ENCODE results near the gene HLF. TPM values are rescaled to one million over a fixed set of nuclear protein-coding genes. Genes with fewer than 3 reads are reported as not detected.

The HLF gene
- total RNA-seq, 2 donors from 2014 or later, result 26.5 to 34.9 TPM

GRCh38 chr17:55219934-55220333 is 44.8 kb upstream of the HLF start:
- Histone ChIP-seq H3K4me1 (replicated peaks) (no peaks in the 10 kb centered on the region), H3K27me3 (replicated peaks; ENCODE audit: insufficient read depth) (no peaks in the 10 kb centered on the region), H3K9me3 (no peaks in the 10 kb centered on the region), H3K36me3 (no peaks in the 10 kb centered on the region), H3K27ac (no peak overlapping the region), H3K4me3 (no peak overlapping the region)
- DNase-seq (ENCODE audit: low spot score), result no peak
- intact Hi-C loops (cut with DNase I), result loop anchor here (10.0 kb wide), 1 partner anchor 55 kb away; no protein-coding TSS in a partner anchor
- 25% methylated on average over 3 of the region's 3 CpGs for WGBS
- TF ChIP-seq POLR2AphosphoS5 (IDR thresholded peaks at IDR 0.05) (no peak), CTCF (IDR thresholded peaks at IDR 0.05) (no peak), POLR2A (IDR thresholded peaks at IDR 0.05) (no peak)

GRCh38 chr17:55223524-55223923 is 41.2 kb upstream of the HLF start:
- no peak for DNase-seq (ENCODE audit: low spot score)
- Histone ChIP-seq H3K4me3 (no peak overlapping the region), H3K36me3 (no peaks in the 10 kb centered on the region), H3K9me3 (no peaks in the 10 kb centered on the region), H3K4me1 (replicated peaks) (no peaks in the 10 kb centered on the region), H3K27me3 (replicated peaks; ENCODE audit: insufficient read depth) (no peaks in the 10 kb centered on the region), H3K27ac (no peak overlapping the region)
- no peak for TF ChIP-seq POLR2A (IDR thresholded peaks at IDR 0.05)
- no peak for TF ChIP-seq CTCF (IDR thresholded peaks at IDR 0.05)
- no peak for TF ChIP-seq POLR2AphosphoS5 (IDR thresholded peaks at IDR 0.05)
- intact Hi-C loops (cut with DNase I), result no loop called here
- 80% methylated on average over 3 of the region's 3 CpGs for WGBS

- intact Hi-C loops (cut with DNase I), result no loop called here
- Histone ChIP-seq H3K4me1 (replicated peaks) (no peaks in the 10 kb centered on the region), H3K36me3 (no peaks in the 10 kb centered on the region), H3K27ac (no peak overlapping the region), H3K4me3 (no peak overlapping the region), H3K9me3 (no peaks in the 10 kb centered on the region), H3K27me3 (replicated peaks; ENCODE audit: insufficient read depth) (no peaks in the 10 kb centered on the region)
- no peak for DNase-seq (ENCODE audit: low spot score)
- TF ChIP-seq POLR2A (IDR thresholded peaks at IDR 0.05) (no peak), POLR2AphosphoS5 (IDR thresholded peaks at IDR 0.05) (no peak), CTCF (IDR thresholded peaks at IDR 0.05) (no peak)
- WGBS, result 76% methylated on average over 2 of the region's 2 CpGs
Measured at GRCh38 chr17:55224746-55225145, 40.0 kb upstream of the HLF start.

- no peaks in the 10 kb centered on the region for H3K4me1 ChIP-seq (replicated peaks)
- no peak for DNase-seq (ENCODE audit: low spot score)
- 94% methylated on average over 5 of the region's 5 CpGs for WGBS
- no peak overlapping the region for H3K4me3 ChIP-seq
- H3K36me3 ChIP-seq, result no peaks in the 10 kb centered on the region
- H3K27ac ChIP-seq, result no peak overlapping the region
- intact Hi-C loops (cut with DNase I), result no loop called here
- H3K9me3 ChIP-seq, result no peaks in the 10 kb centered on the region
- TF ChIP-seq CTCF (IDR thresholded peaks at IDR 0.05) (no peak), POLR2AphosphoS5 (IDR thresholded peaks at IDR 0.05) (no peak), POLR2A (IDR thresholded peaks at IDR 0.05) (no peak)
- no peaks in the 10 kb centered on the region for H3K27me3 ChIP-seq (replicated peaks; ENCODE audit: insufficient read depth)
Measured at GRCh38 chr17:55225237-55225636, 39.5 kb upstream of the HLF start.

- 79% methylated on average over 6 of the region's 6 CpGs for WGBS
- no peak for DNase-seq (ENCODE audit: low spot score)
- Histone ChIP-seq H3K27ac (no peak overlapping the region), H3K9me3 (no peaks in the 10 kb centered on the region), H3K27me3 (replicated peaks; ENCODE audit: insufficient read depth) (no peaks in the 10 kb centered on the region), H3K4me1 (replicated peaks) (no peaks in the 10 kb centered on the region), H3K36me3 (no peaks in the 10 kb centered on the region), H3K4me3 (no peak overlapping the region)
- TF ChIP-seq CTCF (IDR thresholded peaks at IDR 0.05) (no peak), POLR2A (IDR thresholded peaks at IDR 0.05) (no peak), POLR2AphosphoS5 (IDR thresholded peaks at IDR 0.05) (no peak)
- intact Hi-C loops (cut with DNase I), result no loop called here
Measured at GRCh38 chr17:55228683-55229192, 36.0 kb upstream of the HLF start.
